ENCODE measurements around the gene EXOC4. TPM values are rescaled to one million over a fixed set of nuclear protein-coding genes. Genes with fewer than 3 reads are reported as not detected.

The EXOC4 gene
- total RNA-seq, 1 experiment from 2014 or later = 75.8 TPM

DNA sequence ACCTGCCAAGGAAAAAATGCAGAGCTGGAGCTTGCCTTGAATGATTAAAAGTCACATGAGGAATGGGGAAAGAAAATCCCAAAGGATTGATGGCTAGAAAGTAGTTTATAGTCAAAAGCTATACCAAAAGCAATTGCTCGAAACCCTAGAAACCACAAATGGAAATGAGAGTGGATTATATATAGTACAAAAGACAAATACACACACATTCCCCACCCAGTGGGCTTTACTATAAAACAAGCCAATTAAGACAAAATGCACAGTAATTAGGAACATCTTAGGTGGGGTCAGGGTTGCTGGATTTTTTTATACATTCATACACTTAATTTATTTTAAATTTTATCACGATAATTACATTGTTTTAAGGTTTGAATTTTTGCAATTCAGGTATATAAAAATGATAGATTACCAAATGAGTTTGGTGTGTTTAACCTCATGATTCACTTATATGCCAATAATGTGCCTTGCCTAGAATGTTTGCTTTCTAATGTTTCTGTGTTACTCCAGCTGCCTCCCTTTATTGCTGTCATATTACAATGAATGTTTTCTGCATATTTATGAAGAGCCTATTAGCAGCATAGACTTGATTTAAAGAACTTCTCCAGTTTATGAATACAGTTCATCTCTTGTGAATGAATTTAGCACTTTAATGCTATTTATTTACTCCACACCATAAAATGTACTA, 421.3 kb downstream of the EXOC4 start:
- H3K79me2 ChIP-seq (ENCODE audit: insufficient read depth, low read length) = no peaks in the 10 kb centered on the region
- no peak overlapping the region for H2BK15ac ChIP-seq (ENCODE audit: low read depth, low read length)
- no peaks in the 10 kb centered on the region for H3K23me2 ChIP-seq (ENCODE audit: insufficient read length, low read depth, low read length, poor library complexity, severe bottlenecking)
- Mint-ChIP-seq H3K4me3 (no peak overlapping the region), H3K36me3 (ENCODE audit: insufficient read depth in 1 of 3, low read depth in 3 of 3) (peaks cover 0 to 2% (median 0%) of the 10 kb centered on the region in 3 experiments; a peak in 2 of 7 replicates), H3K27ac (no peak overlapping the region), H3K9me3 (no peaks in the 10 kb centered on the region), H3K4me1 (peaks cover 4 to 14% of the 10 kb centered on the region in 2 experiments), H3K27me3 (ENCODE audit: low read depth) (no peaks in the 10 kb centered on the region)
- WGBS (ENCODE audit: extremely low coverage, insufficient read length, low lambda C conversion rate) = no CpG with 5 or more reads among the region's 2 CpGs
- H4K8ac ChIP-seq (replicated peaks; ENCODE audit: insufficient read length, low read depth, low read length) = no peak overlapping the region
- no peak overlapping the region for H3K4me2 ChIP-seq (ENCODE audit: insufficient read depth, insufficient read length, low read length)
- H2AFZ ChIP-seq (ENCODE audit: low read length) = no peak overlapping the region
- H3K79me1 ChIP-seq (ENCODE audit: insufficient read depth, low read depth, low read length, poor library complexity, severe bottlenecking) = no peaks in the 10 kb centered on the region
- no peak overlapping the region for H3K56ac ChIP-seq (ENCODE audit: insufficient read length, low read depth, low read length)
- TF ChIP-seq, protein P1, sequence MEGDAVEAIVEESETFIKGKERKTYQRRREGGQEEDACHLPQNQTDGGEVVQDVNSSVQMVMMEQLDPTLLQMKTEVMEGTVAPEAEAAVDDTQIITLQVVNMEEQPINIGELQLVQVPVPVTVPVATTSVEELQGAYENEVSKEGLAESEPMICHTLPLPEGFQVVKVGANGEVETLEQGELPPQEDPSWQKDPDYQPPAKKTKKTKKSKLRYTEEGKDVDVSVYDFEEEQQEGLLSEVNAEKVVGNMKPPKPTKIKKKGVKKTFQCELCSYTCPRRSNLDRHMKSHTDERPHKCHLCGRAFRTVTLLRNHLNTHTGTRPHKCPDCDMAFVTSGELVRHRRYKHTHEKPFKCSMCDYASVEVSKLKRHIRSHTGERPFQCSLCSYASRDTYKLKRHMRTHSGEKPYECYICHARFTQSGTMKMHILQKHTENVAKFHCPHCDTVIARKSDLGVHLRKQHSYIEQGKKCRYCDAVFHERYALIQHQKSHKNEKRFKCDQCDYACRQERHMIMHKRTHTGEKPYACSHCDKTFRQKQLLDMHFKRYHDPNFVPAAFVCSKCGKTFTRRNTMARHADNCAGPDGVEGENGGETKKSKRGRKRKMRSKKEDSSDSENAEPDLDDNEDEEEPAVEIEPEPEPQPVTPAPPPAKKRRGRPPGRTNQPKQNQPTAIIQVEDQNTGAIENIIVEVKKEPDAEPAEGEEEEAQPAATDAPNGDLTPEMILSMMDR (conservative IDR thresholded peaks at IDR 0.05) = no peak
- no peak overlapping the region for H2BK20ac ChIP-seq (ENCODE audit: low read depth, low read length, poor library complexity, severe bottlenecking)
- H2AK5ac ChIP-seq (ENCODE audit: insufficient read length, low read length) = no peak overlapping the region
- no peak overlapping the region for H3K27ac ChIP-seq (ENCODE audit: insufficient read length, low read depth, low read length)
- H4K91ac ChIP-seq (ENCODE audit: insufficient read length, low read depth, low read length) = no peak overlapping the region
- no peak overlapping the region for H4K5ac ChIP-seq (ENCODE audit: insufficient read length, low read depth, low read length)
- no peaks in the 10 kb centered on the region for H4K20me1 ChIP-seq (ENCODE audit: control insufficient read depth, insufficient read depth, insufficient read length)
- H2BK120ac ChIP-seq (ENCODE audit: low read depth, low read length, poor library complexity, severe bottlenecking) = no peak overlapping the region
- no peaks in the 10 kb centered on the region for H3K9me3 ChIP-seq (ENCODE audit: control insufficient read depth, low read depth, low read length)
- H3K18ac ChIP-seq (ENCODE audit: insufficient read length, low read depth, low read length) = no peak overlapping the region
- H3K4ac ChIP-seq (ENCODE audit: low read depth, low read length) = no peak overlapping the region
- no peaks in the 10 kb centered on the region; the same call in 1 of the 2 replicates for H3K4me1 ChIP-seq (ENCODE audit: insufficient read depth, low read length)
- H2BK5ac ChIP-seq (ENCODE audit: insufficient read length, low read length) = no peak overlapping the region
- H3T11ph ChIP-seq (ENCODE audit: low read length) = no peak overlapping the region
- no peaks in the 10 kb centered on the region for H3K27me3 ChIP-seq (ENCODE audit: insufficient read depth, low read length)
- H3K23ac ChIP-seq (ENCODE audit: insufficient read length, low read depth, low read length) = no peak overlapping the region
- no peak overlapping the region for H2BK12ac ChIP-seq (ENCODE audit: insufficient read length, low read depth, low read length)
- no peak for DNase-seq
- no peak overlapping the region for H3K9ac ChIP-seq (ENCODE audit: extremely low read depth, insufficient read length, low read length)
- H3K14ac ChIP-seq (ENCODE audit: insufficient read depth, low read length) = no peak overlapping the region
